ENCODE measurements around the gene ITGB3. TPM values are rescaled to one million over a fixed set of nuclear protein-coding genes. Genes with fewer than 3 reads are reported as not detected.
A peak's percentile ranks its signal among the peaks of the same experiment; 100 is the strongest.
"Not testable (repeated sequence)": the region's sequence is repeated elsewhere in the genome, so short reads cannot be mapped to it uniquely, and the experiment has no call there.

ITGB3 gene
- total RNA-seq, 1 donor from 2014 or later: 2.2 TPM

DNA sequence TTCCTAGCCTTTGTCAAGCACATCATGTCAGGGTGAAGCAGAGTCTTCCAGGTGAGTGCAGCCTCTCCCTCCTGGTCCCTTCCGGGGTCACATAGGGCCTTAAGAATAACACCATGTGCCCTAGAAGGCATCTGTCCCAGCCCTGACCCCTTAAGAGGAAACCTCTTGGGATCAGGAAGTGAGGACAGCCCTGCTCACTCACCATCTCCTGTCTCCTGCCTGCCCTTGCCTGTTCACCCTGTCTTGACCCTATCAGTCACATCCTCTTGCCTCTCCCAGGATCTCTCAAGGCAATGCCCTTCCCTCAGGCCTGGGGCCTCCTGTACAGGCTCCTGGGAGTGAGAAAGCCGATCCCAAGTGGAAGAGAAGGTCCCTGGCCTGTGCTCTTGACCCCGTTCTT, 30.6 kb upstream of the ITGB3 start:
- no peak for DNase-seq

GRCh38 chr17:47223460-47223859, 30.2 kb upstream of the ITGB3 start:
- DNase-seq: no peak

DNA sequence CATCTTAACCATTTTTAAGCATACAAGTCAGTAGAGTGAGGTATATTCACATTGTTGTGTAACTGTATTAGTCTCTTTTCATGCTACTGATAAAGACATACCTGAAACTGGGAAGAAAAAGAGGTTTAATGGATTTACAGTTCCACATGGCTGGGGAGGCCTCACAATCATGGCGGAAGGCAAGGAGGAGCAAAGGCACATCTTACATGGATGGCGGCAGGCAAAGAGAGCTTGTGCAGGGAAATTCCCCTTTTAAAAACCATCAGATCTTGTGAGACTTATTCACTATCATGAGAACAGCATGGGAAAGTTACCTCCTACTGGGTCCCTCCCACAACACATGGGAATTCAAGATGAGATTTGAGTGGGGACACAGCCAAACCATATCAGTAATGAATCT, 29.6 kb upstream of the ITGB3 start:
- DNase-seq: not testable (repeated sequence)

- no peak for DNase-seq
Observed at GRCh38 chr17:47224966-47225365, 28.7 kb upstream of the ITGB3 start.

GRCh38 chr17:47225436-47225858, 28.2 kb upstream of the ITGB3 start:
- DNase-seq: no peak

DNA sequence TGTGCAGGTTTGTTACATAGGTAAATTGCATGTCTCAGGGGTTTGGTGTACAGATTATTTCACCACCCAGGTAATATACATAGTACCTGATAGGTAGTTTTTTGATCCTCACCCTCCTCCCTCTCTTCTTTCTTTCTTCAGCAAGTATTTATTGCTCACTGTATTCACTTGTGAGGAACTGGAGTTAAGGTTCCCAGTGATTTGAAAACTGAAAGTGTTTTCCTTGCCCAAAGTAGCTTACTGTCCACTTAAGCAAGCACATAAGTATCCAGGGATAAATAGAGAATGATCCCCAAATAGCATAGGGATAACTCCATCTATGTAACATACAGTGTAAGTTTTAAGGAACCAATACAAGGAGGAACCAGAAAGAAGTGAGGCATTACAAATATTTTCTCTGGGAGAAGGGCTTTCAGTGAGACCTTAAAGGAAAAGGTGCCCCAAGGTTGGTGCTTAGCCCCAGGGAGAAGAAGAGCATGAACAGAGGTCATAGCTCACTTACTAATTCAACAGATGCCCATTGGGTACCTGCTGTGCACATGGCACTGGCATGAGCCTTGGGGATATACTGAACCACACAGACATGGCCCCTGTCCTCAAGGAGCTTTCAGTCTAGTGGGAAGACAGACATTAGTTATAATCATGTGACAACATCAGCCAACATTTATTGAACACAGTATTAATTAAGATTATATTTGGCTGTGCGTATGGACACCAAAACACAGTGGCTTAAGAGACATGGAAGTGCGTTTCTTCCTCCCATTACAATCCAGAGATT, 27.5 kb upstream of the ITGB3 start:
- DNase-seq: no peak

GRCh38 chr17:47227862-47228261, 25.8 kb upstream of the ITGB3 start:
- no peak for DNase-seq

GRCh38 chr17:47229535-47230443, 23.8 kb upstream of the ITGB3 start:
- DNase-seq: peak; percentile 58

DNA sequence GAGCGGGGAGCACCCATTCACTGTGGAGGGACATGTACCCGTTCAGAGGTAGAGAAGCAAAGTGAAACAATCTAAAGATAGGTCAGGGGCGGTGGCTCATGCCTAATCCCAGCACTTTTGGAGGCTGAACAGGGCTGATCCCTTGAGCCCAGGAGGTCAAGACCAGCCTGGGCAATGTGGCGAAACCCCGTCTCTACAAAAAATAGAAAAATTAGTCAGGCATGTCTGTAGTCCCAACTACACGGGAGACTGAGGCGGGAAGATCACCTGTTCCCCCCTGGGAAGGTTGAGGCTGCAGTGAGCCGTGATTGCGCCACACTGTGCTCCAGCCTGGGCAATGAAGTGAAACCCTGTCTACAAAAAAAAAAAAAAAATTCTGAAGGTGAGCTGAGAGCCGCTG, 22.8 kb upstream of the ITGB3 start:
- no peak for DNase-seq

DNA sequence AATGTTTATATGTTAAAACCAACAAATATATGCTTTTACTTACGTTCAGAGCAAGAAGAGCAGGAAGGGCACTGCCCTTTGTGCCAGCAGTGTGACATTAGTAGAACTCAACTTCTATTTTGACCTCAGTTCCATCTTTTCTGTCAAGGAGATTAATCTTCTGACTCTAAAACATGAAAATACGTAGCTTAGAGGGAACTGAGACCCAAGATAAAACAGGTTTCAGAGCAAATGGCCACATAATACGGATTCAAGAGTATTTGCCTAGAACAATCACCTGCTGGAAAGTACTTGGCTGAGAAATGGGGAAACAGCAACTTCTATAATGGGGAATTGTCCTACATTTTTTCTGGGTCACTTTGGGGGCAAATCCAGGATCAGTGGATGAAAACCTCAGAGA, 22.3 kb upstream of the ITGB3 start:
- DNase-seq: no peak

- no peak for DNase-seq
Observed at GRCh38 chr17:47231866-47232265, 21.8 kb upstream of the ITGB3 start.

DNA sequence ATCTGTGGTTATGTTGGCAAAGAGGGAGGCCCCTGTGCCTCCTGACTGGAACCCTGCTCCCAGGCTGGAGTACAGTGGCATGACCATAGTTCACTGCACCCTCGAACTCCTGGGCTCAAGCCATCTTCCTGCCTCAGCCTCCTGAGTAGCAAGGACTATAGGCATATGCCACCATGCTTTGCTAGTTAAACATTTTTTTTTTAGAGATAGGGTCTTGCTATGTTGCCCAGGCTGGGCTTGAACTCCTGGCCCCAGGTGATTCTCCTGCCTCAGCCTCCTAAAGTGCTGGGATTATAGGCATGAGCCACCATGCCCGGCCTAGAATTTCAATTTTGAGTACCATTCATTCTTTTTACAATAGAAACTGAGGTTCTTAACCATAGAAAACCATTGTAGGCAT, 21.2 kb upstream of the ITGB3 start:
- DNase-seq: no peak

- no peak for DNase-seq
Observed at GRCh38 chr17:47235506-47235905, 18.1 kb upstream of the ITGB3 start.

DNA sequence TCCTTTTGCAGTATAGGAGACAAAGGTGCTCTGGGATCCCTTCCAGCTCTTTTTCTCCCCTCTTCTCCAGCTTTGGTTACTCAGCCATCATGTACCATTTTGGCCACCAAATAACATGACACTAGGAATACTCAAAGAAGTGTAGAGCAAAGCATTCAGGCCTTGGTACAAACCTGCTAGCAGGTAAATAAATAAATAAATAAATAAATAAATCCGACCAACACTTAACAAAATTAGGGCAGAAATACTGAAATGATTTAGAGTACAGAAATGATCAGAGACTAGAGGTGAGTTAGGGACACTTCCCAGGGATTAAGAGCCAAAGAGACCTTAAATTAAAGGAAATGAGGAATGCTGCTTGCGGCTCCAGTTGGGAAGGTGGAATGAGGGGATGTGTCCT, 17.7 kb upstream of the ITGB3 start:
- DNase-seq: no peak

DNA sequence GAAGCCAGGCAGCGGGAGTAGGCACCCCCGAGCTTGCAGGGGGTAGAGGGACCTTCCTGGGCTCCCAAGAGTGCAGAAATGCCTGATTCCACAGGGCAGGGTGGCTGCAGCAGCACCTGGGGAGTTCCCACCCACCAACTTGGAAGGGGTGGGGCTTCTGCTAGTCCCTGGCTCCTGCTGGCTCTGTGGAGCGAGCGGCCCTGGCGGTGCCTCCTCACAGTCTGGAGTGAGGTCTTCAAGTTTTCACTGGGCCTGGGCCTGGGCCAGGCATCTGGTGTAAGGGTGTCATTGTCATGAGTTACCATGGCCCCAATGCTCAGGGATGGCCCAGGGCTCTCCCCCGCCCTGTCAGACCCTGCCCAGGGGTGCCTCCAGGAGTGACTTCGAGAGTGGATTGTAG, 15.8 kb upstream of the ITGB3 start:
- DNase-seq: no peak

- no peak for DNase-seq
Observed at GRCh38 chr17:47238321-47239010, 15.2 kb upstream of the ITGB3 start.

DNA sequence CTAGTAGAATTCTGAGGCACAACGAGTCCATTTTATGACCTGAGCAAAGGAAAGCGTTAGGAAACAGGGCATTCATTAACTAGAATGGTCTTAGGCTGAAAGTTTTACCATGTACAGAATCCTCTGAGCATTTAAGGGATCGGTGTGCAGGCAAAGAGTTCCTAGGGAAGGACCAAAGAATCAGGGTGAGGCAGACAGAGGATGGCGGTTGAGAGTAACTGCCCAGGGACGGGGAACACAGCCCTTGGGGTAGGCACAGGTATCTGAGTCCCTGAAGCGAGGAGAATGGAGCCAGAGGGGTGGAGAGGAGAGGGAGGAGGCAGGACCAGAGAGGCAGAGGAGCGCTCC, 14.0 kb upstream of the ITGB3 start:
- DNase-seq: no peak

- DNase-seq: no peak
Observed at GRCh38 chr17:47239967-47240651, 13.5 kb upstream of the ITGB3 start.

DNA sequence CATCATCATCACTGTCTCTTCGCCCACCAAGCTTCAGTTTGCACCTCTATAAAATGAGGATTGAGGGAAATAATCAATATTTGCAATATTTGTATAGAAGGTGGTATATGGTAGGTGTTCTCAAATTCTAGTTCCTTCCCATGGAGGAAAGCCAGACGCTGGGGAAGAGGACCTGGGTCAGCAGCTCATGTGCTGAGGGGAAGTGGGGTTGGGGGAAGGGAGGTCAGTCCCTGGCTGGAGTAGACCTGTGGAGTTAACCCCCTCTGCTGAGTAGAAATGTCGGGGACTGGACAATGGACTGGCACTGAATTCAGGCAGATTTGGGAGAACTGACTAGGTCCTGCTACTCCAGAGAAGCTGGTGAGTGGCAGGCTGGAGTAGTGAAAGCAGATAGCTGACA, 12.8 kb upstream of the ITGB3 start:
- DNase-seq: no peak

- DNase-seq: no peak
Observed at GRCh38 chr17:47242648-47243047, 11.0 kb upstream of the ITGB3 start.

DNA sequence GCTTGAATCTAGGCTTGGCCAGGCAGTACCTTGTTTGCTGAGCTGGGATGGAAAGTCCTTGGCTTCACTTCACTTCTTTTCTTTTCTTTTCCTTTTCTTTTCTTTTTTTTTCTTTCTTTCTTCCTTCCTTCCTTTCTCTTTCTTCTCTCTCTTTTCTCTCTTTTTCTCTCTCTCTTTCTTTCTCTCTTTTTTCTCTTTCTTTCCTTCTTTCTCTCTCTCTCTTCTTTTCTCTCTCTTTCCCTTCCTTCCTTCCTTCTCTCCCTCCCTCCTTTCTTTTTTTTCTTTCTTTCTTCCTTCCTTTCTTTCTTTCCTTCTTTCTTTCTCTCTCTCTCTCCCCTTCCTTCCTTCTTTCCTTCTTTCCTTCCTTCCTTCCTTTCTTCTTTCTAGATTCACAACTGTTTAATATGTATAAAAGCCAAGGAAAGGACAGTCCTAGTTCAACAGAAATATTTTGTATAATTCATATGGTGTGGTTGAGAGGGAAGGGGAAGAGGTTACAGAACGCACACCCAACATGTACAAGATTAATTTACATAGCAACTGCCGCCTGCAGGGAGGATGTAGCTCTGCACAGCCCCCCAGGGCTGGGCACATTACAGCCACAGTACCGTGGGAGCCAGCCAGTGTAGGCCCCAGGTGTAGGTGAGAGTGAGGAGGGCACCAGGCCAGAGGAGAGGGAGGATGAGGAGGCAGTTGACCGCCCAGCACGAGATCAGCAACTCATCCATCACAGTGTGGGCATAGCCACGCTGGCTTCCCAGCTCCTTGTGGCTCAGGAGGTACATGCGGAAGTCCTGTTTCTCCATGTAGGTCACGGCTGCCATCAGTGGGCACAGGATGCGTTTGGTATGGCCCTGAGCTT, 9.7 kb upstream of the ITGB3 start:
- no peak for DNase-seq

GRCh38 chr17:47244697-47245096, 8.9 kb upstream of the ITGB3 start:
- DNase-seq: no peak

All from occipital lobe (tissue), 2 donors.